Testis (tissue), 3 donors: ENCODE measurements around the gene MAML2. TPM values are rescaled to one million over a fixed set of nuclear protein-coding genes. Genes with fewer than 3 reads are reported as not detected.

Source experiments
- DNase-seq: peaks from one replicate; pipeline ENCODE4 v3.0.0-alpha.2; 2019
- H3K27ac ChIP-seq, 2 donors: fragments of 200-600 bp; sonication (generic); one replicate each; pipeline ENCODE4 v1.5.1; 2019
- H3K27me3 ChIP-seq: fragments of 200-600 bp; sonication (generic); one replicate; pipeline ENCODE4 v1.5.1; 2019
- H3K36me3 ChIP-seq: fragments of 200-600 bp; sonication (generic); one replicate; pipeline ENCODE4 v1.5.1; 2017; ENCODE audit warnings: low read depth; ENCODE audit errors: missing control alignments
- H3K4me1 ChIP-seq: fragments of 200-600 bp; sonication (generic); one replicate; pipeline ENCODE4 v1.5.1; 2019
- H3K4me3 ChIP-seq, 2 donors: fragments of 200-600 bp; sonication (generic); one replicate each; pipeline ENCODE4 v1.5.1; 2017 to 2019
- H3K9me3 ChIP-seq: fragments of 200-600 bp; sonication (generic); one replicate; pipeline ENCODE4 v1.5.1; 2017
- POLR2A ChIP-seq: fragments of 450-650 bp; IDR thresholded peaks from one replicate; pipeline ENCODE4 v1.6.1; 2017; ENCODE audit warnings: antibody characterized with exemption, mild to moderate bottlenecking, moderate library complexity
- WGBS, 2 donors: methylation state at CpG; one replicate each; pipeline ENCODE4 v1.1.5; 2018; 5-methylcytosine and 5-hydroxymethylcytosine counted together
- intact Hi-C: fragments of 100-400 bp; cut with DNase I; formaldehyde crosslinking; loops from one replicate; pipeline ENCODE4 v1.15.1; 2023; ENCODE audit warnings: low total_unique reads
- polyA plus RNA-seq: library from polyadenylated mRNA; stranded (reverse); fragments of 350-450 nt; fragmentation: Illumina TruSeq; extraction: RNeasy Lipid Tissue Mini Kit (QIAGEN cat#74804); gene quantifications from one replicate; pipeline ENCODE4 v1.2.3, GENCODE V29; 2014; ENCODE audit warnings: low read depth, low replicate concordance; ENCODE audit not compliant: insufficient read depth
- total RNA-seq, 2 donors: library from RNA; depleted of rRNA; stranded (reverse); fragments of >200 nt; gene quantifications; one replicate each; pipeline ENCODE4 v1.2.3, GENCODE V29; 2016
- TF ChIP-seq, protein P1 (sequence below), 3 experiments: fragments of 450-650 bp in 2 of 3; fragments of 200-600 bp in 1 of 3; sonication (generic) in 1 of 3; IDR thresholded peaks; one replicate each; pipeline ENCODE4 v1.5.1; 2016 to 2019; ENCODE audit warnings: antibody characterized with exemption in 3 of 3, mild to moderate bottlenecking in 2 of 3, moderate library complexity in 1 of 3

MAML2 gene
- total and polyA plus RNA-seq, 3 donors from 2014 or later, result 5.1 to 23.6 (median 17.6) TPM

DNA sequence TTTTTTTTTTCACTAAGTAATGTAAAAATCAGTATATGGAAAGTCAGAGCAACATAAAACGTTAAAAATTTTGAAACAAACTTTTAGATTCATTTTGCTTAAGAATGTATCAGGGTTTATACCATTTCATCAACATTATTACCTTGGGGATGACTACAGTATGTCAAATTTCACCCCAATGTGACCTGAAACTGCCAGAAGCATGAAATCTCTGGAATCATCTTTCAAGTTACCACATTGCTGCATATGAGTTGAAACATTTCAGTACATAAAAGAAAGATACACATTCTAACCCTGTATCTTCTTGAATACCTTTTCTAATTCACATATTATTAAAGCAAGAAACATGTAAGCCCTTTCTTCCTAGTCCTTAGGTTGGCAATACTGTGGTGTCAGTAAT is 32.8 kb downstream of the MAML2 start:
- 66 to 71% methylated on average over 1 of the region's 1 CpG for WGBS, 2 donors
- TF ChIP-seq, protein P1, sequence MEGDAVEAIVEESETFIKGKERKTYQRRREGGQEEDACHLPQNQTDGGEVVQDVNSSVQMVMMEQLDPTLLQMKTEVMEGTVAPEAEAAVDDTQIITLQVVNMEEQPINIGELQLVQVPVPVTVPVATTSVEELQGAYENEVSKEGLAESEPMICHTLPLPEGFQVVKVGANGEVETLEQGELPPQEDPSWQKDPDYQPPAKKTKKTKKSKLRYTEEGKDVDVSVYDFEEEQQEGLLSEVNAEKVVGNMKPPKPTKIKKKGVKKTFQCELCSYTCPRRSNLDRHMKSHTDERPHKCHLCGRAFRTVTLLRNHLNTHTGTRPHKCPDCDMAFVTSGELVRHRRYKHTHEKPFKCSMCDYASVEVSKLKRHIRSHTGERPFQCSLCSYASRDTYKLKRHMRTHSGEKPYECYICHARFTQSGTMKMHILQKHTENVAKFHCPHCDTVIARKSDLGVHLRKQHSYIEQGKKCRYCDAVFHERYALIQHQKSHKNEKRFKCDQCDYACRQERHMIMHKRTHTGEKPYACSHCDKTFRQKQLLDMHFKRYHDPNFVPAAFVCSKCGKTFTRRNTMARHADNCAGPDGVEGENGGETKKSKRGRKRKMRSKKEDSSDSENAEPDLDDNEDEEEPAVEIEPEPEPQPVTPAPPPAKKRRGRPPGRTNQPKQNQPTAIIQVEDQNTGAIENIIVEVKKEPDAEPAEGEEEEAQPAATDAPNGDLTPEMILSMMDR (IDR thresholded peaks at IDR 0.05), result no peak
- TF ChIP-seq POLR2A, result no peak
- intact Hi-C loops, result no loop called here
- H3K27ac ChIP-seq, result no peak overlapping the region
- no peak for DNase-seq
- H3K9me3 ChIP-seq, result no peaks in the 10 kb centered on the region
- H3K4me3 ChIP-seq, result no peak overlapping the region
- no peaks in the 10 kb centered on the region for H3K27me3 ChIP-seq
- no peaks in the 10 kb centered on the region for H3K36me3 ChIP-seq
- H3K4me1 ChIP-seq, result peaks cover 36% of the 10 kb centered on the region

DNA sequence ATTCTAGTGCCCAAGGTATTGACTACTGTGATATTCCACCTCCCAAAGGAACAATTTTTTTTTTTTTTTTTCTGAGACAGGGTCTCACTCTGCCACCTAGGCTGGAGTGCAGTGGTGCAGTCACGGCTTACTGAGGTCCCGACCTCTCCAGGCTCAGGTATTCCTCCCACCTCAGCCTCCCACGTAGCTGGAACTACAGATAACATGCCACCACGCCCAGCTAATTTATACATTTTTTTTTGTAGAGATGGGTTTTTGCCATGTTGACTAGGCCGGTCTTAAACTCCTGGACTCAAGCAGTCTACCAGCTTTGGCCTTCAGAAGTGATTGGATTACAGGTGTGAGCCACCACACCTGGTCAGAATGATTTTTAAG is 33.4 kb downstream of the MAML2 start:
- WGBS, 2 donors, result 70 to 91% methylated on average over 5 of the region's 5 CpGs

DNA sequence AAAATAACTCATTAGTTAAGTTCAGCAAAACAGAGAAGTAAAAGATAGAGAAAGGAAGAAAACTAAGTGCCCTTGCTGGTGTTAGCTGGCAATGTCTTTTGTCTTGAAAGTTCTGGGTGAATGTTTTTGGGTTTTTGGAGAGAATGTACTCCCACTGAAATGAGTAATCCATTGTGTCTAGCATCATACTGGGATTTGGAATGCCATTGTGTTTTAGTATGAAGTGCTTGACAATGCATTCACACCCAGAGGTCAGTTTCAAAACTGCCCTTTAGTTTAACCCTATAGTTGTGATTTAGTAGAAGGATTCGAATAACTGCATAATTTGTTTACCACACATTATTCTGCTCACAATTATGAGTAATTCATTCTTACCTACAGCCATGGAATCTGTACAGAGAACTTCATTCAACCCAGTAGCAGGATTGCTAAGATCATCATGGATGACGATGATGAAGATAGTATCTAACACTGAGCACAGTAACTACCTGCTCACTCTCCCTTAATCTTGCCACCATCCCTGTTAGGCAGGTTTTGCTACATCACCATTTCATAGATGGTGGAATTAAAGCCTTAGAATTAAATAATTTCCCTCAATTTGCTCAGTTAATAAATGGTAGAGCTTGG is 33.9 kb downstream of the MAML2 start:
- 88 to 89% methylated on average over 2 of the region's 2 CpGs for WGBS, 2 donors
- intact Hi-C loops, result no loop called here
- no peak overlapping the region for H3K27ac ChIP-seq
- no peaks in the 10 kb centered on the region for H3K9me3 ChIP-seq
- H3K4me3 ChIP-seq, result no peak overlapping the region
- peaks cover 30% of the 10 kb centered on the region for H3K4me1 ChIP-seq
- TF ChIP-seq POLR2A, result no peak
- TF ChIP-seq, protein P1 (IDR thresholded peaks at IDR 0.05), result no peak
- no peaks in the 10 kb centered on the region for H3K36me3 ChIP-seq
- H3K27me3 ChIP-seq, result no peaks in the 10 kb centered on the region
- DNase-seq, result no peak

More for the DNA sequence above, 33.4 kb downstream of the MAML2 start:
- DNase-seq, result no peak
- Histone ChIP-seq H3K9me3 (no peaks in the 10 kb centered on the region), H3K4me3 (no peak overlapping the region), H3K27ac (no peak overlapping the region), H3K36me3 (no peaks in the 10 kb centered on the region), H3K4me1 (peaks cover 35% of the 10 kb centered on the region), H3K27me3 (no peaks in the 10 kb centered on the region)
- TF ChIP-seq POLR2A, result no peak
- TF ChIP-seq, protein P1 (IDR thresholded peaks at IDR 0.05), result no peak
- intact Hi-C loops, result no loop called here

DNA sequence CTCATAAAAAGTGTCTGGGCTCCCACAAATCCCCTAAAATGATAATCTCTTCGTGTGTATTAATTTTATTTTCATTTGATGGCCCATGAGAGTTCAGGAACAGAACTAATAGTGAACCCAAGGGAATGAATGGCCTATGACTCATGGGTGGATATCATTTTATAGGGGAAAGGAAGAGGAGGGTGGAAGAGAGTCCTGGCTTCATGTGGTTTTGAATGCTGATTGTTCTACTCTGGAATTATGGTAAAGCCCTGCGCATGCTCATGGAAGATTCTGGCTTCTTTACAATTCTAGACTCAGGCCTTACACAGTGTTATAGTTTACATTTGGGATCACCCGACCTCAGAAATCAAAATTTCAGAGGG is 35.2 kb downstream of the MAML2 start:
- no peak overlapping the region for H3K4me3 ChIP-seq
- intact Hi-C loops, result no loop called here
- peak overlapping the region; percentile 72 to 74 for H3K27ac ChIP-seq
- no peak for TF ChIP-seq POLR2A
- TF ChIP-seq, protein P1 (IDR thresholded peaks at IDR 0.05), result no peak
- H3K4me1 ChIP-seq, result peaks cover 33% of the 10 kb centered on the region
- WGBS, 2 donors, result 49 to 64% methylated on average over 3 of the region's 3 CpGs
- H3K27me3 ChIP-seq, result no peaks in the 10 kb centered on the region
- H3K36me3 ChIP-seq, result no peaks in the 10 kb centered on the region
- DNase-seq, result no peak
- H3K9me3 ChIP-seq, result no peaks in the 10 kb centered on the region
